GM15510 (cell line): ENCODE results near the gene LPAR3.

Experiments used
- POLR2A ChIP-seq: IDR thresholded peaks from 3 replicates; pipeline ENCODE4 v1.6.1; 2011; ENCODE audit warnings: borderline replicate concordance; ENCODE audit not compliant: insufficient read length; ENCODE audit errors: extremely low read depth

Gene LPAR3

GRCh38 chr1:84785271-84786036, 107.6 kb downstream of the LPAR3 start:
- TF ChIP-seq POLR2A = no peak

GRCh38 chr1:84782881-84783280, 110.1 kb downstream of the LPAR3 start:
- no peak for TF ChIP-seq POLR2A

- TF ChIP-seq POLR2A = no peak
Observed at GRCh38 chr1:84781946-84782771, 110.8 kb downstream of the LPAR3 start.

- TF ChIP-seq POLR2A = no peak
Observed at GRCh38 chr1:84780000-84780716, 112.8 kb downstream of the LPAR3 start.

GRCh38 chr1:84776639-84777038, 116.4 kb downstream of the LPAR3 start:
- no peak for TF ChIP-seq POLR2A

GRCh38 chr1:84775535-84775920, 117.5 kb downstream of the LPAR3 start:
- TF ChIP-seq POLR2A = no peak

GRCh38 chr1:84774669-84775534, 118.1 kb downstream of the LPAR3 start:
- TF ChIP-seq POLR2A = no peak

- no peak for TF ChIP-seq POLR2A
Observed at GRCh38 chr1:84773933-84774497, 119.0 kb downstream of the LPAR3 start.

- TF ChIP-seq POLR2A = no peak
Observed at GRCh38 chr1:84773195-84773594, 119.8 kb downstream of the LPAR3 start.

- TF ChIP-seq POLR2A = no peak
Observed at GRCh38 chr1:84772428-84772943, 120.5 kb downstream of the LPAR3 start.

- no peak for TF ChIP-seq POLR2A
Observed at GRCh38 chr1:84771895-84772294, 121.1 kb downstream of the LPAR3 start.

- no peak for TF ChIP-seq POLR2A
Observed at GRCh38 chr1:84770481-84770880, 122.5 kb downstream of the LPAR3 start.

GRCh38 chr1:84769636-84770035, 123.4 kb downstream of the LPAR3 start:
- no peak for TF ChIP-seq POLR2A

- no peak for TF ChIP-seq POLR2A
Observed at GRCh38 chr1:84768634-84769033, 124.4 kb downstream of the LPAR3 start.
